ENCODE results near the gene CNGA1. TPM values are rescaled to one million over a fixed set of nuclear protein-coding genes. Genes with fewer than 3 reads are reported as not detected.
"Not testable (repeated sequence)": the region's sequence is repeated elsewhere in the genome, so short reads cannot be mapped to it uniquely, and the experiment has no call there.

The CNGA1 gene
- total and polyA plus RNA-seq, 7 donors = 0.16 to 3.0 (median 1.7) TPM; not detected in 3

DNA sequence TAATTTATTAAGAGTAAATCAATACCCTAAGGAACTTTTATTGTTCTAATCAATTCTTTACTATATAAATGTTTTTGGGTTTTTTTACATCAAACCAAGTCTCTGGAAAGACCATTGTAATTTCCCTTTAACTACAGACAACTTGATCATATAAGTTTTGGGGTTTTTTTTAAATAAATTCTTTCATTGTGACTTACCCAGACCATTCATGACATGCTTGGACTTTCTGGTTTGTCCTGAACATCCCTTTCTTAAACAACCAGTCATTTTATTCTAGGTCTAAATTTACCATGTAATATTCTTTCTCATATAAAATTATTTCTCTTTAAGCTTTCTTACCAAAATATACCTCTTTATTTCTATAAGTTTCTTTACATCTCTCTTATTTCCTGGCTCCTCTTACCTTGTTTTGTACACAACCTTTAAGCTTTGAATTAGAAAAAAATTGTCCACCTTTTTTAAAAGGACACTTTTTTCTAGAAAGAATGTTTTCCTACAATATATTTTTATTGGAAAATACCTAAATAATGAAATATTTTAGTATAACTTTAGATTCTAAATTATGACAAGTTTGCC is 8.4 kb downstream of the CNGA1 start:
- Histone ChIP-seq H3K4me3 (no peak overlapping the region), H3K36me3 (no peaks in the 10 kb centered on the region), H3K4me1 (no peaks in the 10 kb centered on the region), H3K27ac (no peak overlapping the region), H3K27me3 (no peaks in the 10 kb centered on the region), H3K9me3 (peaks cover 0 to 2% (median 0%) of the 10 kb centered on the region in 4 donors)
- TF ChIP-seq EP300 (IDR thresholded peaks at IDR 0.05) (no peak), POLR2A (IDR thresholded peaks at IDR 0.05) (no peak), POLR2AphosphoS5 (IDR thresholded peaks at IDR 0.05) (no peak)
- TF ChIP-seq, protein P1, sequence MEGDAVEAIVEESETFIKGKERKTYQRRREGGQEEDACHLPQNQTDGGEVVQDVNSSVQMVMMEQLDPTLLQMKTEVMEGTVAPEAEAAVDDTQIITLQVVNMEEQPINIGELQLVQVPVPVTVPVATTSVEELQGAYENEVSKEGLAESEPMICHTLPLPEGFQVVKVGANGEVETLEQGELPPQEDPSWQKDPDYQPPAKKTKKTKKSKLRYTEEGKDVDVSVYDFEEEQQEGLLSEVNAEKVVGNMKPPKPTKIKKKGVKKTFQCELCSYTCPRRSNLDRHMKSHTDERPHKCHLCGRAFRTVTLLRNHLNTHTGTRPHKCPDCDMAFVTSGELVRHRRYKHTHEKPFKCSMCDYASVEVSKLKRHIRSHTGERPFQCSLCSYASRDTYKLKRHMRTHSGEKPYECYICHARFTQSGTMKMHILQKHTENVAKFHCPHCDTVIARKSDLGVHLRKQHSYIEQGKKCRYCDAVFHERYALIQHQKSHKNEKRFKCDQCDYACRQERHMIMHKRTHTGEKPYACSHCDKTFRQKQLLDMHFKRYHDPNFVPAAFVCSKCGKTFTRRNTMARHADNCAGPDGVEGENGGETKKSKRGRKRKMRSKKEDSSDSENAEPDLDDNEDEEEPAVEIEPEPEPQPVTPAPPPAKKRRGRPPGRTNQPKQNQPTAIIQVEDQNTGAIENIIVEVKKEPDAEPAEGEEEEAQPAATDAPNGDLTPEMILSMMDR (IDR thresholded peaks at IDR 0.05) = no peak
- intact Hi-C loops (cut with DNase I) = no loop called here
- DNase-seq = no peak

DNA sequence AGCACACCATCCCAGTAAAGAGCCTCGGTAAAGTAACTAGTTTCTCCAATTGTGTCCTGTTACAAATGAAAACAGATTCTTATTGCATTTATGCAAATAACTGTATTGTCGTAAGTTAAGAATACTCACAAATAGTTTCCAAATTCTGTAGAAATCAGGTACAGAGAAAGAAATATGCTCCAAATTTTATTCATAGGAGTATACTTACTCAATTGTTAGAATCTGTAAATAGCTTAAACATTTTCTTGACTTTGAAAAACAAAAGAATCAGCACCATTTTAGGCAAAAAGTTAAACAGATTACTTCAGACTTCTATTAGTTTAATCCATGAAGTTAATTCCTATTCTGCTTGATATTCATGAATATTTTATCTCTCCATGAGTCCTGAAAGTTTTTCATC is 10.7 kb downstream of the CNGA1 start:
- DNase-seq = no peak
- 97 to 99% methylated on average over 2 of the region's 2 CpGs for WGBS, 2 donors
- no peaks in the 10 kb centered on the region for H3K27me3 ChIP-seq
- peaks cover 0 to 2% (median 0%) of the 10 kb centered on the region in 4 donors for H3K9me3 ChIP-seq
- H3K27ac ChIP-seq = no peak overlapping the region
- TF ChIP-seq, protein P1 (IDR thresholded peaks at IDR 0.05) = no peak
- TF ChIP-seq POLR2AphosphoS5 (IDR thresholded peaks at IDR 0.05) (no peak), EP300 (IDR thresholded peaks at IDR 0.05) (no peak), POLR2A (IDR thresholded peaks at IDR 0.05) (no peak)
- no peak overlapping the region for H3K4me3 ChIP-seq
- no peaks in the 10 kb centered on the region for H3K36me3 ChIP-seq
- intact Hi-C loops (cut with DNase I) = no loop called here
- H3K4me1 ChIP-seq = no peaks in the 10 kb centered on the region

DNA sequence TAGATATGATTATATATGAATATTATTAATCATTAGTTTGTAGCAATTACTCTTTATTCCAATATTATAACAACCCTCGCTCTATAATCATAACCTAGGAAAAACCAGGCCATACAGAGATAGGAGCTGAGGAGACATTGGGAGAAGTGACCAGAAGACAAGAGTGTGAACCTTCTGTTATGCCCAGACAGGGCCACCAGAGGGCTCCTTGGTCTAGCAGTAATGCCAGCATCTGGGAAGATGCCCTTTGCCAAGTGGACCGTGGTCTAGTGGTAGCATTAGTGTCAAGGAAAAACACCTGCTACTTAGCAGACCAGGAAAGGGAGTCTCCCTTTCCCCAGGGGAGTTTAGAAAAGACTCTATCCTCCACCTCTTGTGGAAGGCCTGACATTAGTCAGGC is 12.9 kb downstream of the CNGA1 start:
- not testable (repeated sequence) for H3K36me3 ChIP-seq, H3K4me3 ChIP-seq, H3K27ac ChIP-seq, DNase-seq, H3K4me1 ChIP-seq, H3K9me3 ChIP-seq, H3K27me3 ChIP-seq
- WGBS, 2 donors = 67 to 76% methylated on average over 2 of the region's 2 CpGs
- intact Hi-C loops (cut with DNase I) = loop anchor here (1.0 kb wide), 1 partner anchor 83 kb away; no protein-coding TSS in a partner anchor
- TF ChIP-seq, protein P1 (IDR thresholded peaks at IDR 0.05) = peak in 2 of 4 experiments; percentile 33 to 60

DNA sequence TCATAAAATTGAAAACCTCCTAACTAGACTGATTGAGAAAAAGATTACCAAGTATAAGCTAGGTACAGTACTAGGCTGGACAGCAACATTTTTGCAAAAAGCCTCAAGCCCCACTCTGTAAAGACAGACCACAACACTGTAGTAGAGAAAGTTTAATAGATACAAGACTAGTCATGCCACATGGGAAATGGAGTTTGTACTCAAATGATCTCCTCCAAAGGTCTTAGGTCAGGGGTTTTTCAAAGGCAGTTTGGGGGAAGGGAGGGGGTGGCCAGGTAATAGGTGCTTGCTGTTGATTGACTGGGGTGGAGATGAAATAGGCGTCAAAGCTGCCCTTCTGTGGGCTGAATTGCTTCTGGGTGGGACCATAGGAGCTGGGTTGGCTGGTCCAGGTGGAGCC is 14.2 kb downstream of the CNGA1 start:
- Histone ChIP-seq H3K36me3 (no peaks in the 10 kb centered on the region), H3K4me1 (no peaks in the 10 kb centered on the region), H3K27me3 (no peaks in the 10 kb centered on the region), H3K27ac (no peak overlapping the region), H3K9me3 (peaks cover 0 to 3% (median 1%) of the 10 kb centered on the region in 4 donors), H3K4me3 (no peak overlapping the region)
- TF ChIP-seq, protein P1 (IDR thresholded peaks at IDR 0.05) = no peak
- TF ChIP-seq POLR2A (IDR thresholded peaks at IDR 0.05) = no peak
- no peak for TF ChIP-seq POLR2AphosphoS5 (IDR thresholded peaks at IDR 0.05)
- TF ChIP-seq EP300 (IDR thresholded peaks at IDR 0.05) = no peak
- intact Hi-C loops (cut with DNase I) = no loop called here
- DNase-seq = no peak
- 86 to 92% methylated on average over 1 of the region's 1 CpG for WGBS, 2 donors

DNA sequence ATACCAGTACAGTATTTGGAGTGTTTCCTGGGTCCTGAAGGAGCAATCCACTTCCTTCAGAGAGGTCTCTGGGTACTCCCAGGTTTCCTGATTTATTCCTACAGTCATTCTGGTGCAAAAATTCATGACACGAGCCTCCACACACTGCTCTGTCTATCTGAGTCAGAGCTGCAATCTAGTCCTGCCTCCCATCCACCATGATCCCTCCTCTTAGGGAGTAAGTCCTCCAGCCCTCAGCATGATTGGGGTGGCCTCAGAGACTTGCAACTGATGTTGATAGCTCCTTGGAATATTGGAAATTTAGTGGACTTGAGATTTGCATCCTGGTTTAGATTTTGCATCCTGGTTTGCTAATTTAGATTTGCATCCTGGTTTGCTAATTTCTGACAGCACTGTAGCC is 20.5 kb downstream of the CNGA1 start:
- intact Hi-C loops (cut with DNase I) = no loop called here
- DNase-seq = no peak
- Histone ChIP-seq H3K9me3 (peaks cover 0 to 3% (median 0%) of the 10 kb centered on the region in 4 donors), H3K27ac (no peak overlapping the region), H3K27me3 (no peaks in the 10 kb centered on the region), H3K4me3 (no peak overlapping the region), H3K4me1 (no peaks in the 10 kb centered on the region), H3K36me3 (no peaks in the 10 kb centered on the region)
- 85 to 87% methylated on average over 1 of the region's 1 CpG for WGBS, 2 donors
- TF ChIP-seq, protein P1 (IDR thresholded peaks at IDR 0.05) = no peak
- no peak for TF ChIP-seq EP300 (IDR thresholded peaks at IDR 0.05)
- no peak for TF ChIP-seq POLR2AphosphoS5 (IDR thresholded peaks at IDR 0.05)
- no peak for TF ChIP-seq POLR2A (IDR thresholded peaks at IDR 0.05)

DNA sequence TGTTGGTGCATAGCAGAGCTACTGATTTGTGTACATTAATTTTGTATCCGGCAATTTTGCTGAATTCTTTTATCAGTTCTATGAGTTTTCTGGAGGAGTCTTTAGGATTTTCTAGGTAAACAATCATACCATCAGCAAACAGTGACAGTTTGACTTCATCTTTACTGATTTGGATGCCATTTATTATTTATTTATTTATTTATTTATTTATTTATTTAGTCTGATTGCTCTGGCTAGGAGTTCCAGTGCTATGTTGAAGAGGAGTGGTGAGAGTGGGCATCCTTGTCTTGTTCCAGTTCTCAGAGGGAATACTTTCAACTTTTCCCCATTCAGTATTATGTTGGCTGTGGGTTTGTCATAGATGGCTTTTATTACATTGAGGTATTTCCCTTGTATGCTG is 24.0 kb downstream of the CNGA1 start:
- 94 to 97% methylated on average over 1 of the region's 1 CpG for WGBS, 2 donors
- H3K27ac ChIP-seq; DNase-seq; H3K4me3 ChIP-seq; H3K9me3 ChIP-seq; intact Hi-C loops (cut with DNase I); H3K4me1 ChIP-seq; H3K27me3 ChIP-seq; H3K36me3 ChIP-seq: not testable (repeated sequence)

Measured in sigmoid colon (tissue), 7 donors.